Measurements from ENCODE around the gene COQ4. TPM values are rescaled to one million over a fixed set of nuclear protein-coding genes. Genes with fewer than 3 reads are reported as not detected.

The COQ4 gene
- total and polyA plus RNA-seq, 2 experiments from 2014 or later: 35.3 to 37.0 TPM

DNA sequence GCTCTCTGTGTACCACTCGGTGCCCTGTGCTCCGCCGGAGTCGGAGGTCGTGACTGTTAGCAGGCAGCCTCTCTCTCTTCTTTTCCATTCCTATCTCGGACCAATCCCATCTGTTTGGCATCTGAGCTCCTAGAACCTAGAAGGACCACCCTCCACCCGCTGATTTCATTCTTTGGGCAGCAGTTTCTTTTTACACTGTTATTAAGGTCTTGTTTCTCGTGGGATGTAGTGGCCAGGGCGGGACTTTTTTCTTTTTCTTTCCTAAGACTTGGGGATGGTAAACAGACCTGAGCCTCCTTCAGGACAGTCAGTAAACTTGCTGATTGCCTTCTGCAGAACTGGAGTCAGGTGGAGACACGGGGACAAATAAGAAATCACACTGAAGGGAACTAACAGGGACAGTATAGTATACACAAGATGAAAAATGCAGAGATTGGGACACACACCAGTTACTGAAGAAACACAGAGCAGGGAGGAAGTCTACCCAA, 49.0 kb downstream of the COQ4 start (continued):
- TF ChIP-seq, protein P1, sequence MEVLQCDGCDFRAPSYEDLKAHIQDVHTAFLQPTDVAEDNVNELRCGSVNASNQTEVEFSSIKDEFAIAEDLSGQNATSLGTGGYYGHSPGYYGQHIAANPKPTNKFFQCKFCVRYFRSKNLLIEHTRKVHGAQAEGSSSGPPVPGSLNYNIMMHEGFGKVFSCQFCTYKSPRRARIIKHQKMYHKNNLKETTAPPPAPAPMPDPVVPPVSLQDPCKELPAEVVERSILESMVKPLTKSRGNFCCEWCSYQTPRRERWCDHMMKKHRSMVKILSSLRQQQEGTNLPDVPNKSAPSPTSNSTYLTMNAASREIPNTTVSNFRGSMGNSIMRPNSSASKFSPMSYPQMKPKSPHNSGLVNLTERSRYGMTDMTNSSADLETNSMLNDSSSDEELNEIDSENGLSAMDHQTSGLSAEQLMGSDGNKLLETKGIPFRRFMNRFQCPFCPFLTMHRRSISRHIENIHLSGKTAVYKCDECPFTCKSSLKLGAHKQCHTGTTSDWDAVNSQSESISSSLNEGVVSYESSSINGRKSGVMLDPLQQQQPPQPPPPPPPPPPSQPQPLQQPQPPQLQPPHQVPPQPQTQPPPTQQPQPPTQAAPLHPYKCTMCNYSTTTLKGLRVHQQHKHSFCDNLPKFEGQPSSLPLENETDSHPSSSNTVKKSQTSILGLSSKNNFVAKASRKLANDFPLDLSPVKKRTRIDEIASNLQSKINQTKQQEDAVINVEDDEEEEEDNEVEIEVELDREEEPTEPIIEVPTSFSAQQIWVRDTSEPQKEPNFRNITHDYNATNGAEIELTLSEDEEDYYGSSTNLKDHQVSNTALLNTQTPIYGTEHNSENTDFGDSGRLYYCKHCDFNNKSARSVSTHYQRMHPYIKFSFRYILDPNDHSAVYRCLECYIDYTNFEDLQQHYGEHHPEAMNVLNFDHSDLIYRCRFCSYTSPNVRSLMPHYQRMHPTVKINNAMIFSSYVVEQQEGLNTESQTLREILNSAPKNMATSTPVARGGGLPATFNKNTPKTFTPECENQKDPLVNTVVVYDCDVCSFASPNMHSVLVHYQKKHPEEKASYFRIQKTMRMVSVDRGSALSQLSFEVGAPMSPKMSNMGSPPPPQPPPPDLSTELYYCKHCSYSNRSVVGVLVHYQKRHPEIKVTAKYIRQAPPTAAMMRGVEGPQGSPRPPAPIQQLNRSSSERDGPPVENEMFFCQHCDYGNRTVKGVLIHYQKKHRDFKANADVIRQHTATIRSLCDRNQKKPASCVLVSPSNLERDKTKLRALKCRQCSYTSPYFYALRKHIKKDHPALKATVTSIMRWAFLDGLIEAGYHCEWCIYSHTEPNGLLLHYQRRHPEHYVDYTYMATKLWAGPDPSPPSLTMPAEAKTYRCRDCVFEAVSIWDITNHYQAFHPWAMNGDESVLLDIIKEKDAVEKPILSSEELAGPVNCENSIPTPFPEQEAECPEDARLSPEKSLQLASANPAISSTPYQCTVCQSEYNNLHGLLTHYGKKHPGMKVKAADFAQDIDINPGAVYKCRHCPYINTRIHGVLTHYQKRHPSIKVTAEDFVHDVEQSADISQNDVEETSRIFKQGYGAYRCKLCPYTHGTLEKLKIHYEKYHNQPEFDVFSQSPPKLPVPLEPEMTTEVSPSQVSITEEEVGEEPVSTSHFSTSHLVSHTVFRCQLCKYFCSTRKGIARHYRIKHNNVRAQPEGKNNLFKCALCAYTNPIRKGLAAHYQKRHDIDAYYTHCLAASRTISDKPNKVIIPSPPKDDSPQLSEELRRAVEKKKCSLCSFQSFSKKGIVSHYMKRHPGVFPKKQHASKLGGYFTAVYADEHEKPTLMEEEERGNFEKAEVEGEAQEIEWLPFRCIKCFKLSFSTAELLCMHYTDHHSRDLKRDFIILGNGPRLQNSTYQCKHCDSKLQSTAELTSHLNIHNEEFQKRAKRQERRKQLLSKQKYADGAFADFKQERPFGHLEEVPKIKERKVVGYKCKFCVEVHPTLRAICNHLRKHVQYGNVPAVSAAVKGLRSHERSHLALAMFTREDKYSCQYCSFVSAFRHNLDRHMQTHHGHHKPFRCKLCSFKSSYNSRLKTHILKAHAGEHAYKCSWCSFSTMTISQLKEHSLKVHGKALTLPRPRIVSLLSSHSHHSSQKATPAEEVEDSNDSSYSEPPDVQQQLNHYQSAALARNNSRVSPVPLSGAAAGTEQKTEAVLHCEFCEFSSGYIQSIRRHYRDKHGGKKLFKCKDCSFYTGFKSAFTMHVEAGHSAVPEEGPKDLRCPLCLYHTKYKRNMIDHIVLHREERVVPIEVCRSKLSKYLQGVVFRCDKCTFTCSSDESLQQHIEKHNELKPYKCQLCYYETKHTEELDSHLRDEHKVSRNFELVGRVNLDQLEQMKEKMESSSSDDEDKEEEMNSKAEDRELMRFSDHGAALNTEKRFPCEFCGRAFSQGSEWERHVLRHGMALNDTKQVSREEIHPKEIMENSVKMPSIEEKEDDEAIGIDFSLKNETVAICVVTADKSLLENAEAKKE (CRISPR knock-in tag; IDR thresholded peaks at IDR 0.05): no peak
- TF ChIP-seq, protein P2, sequence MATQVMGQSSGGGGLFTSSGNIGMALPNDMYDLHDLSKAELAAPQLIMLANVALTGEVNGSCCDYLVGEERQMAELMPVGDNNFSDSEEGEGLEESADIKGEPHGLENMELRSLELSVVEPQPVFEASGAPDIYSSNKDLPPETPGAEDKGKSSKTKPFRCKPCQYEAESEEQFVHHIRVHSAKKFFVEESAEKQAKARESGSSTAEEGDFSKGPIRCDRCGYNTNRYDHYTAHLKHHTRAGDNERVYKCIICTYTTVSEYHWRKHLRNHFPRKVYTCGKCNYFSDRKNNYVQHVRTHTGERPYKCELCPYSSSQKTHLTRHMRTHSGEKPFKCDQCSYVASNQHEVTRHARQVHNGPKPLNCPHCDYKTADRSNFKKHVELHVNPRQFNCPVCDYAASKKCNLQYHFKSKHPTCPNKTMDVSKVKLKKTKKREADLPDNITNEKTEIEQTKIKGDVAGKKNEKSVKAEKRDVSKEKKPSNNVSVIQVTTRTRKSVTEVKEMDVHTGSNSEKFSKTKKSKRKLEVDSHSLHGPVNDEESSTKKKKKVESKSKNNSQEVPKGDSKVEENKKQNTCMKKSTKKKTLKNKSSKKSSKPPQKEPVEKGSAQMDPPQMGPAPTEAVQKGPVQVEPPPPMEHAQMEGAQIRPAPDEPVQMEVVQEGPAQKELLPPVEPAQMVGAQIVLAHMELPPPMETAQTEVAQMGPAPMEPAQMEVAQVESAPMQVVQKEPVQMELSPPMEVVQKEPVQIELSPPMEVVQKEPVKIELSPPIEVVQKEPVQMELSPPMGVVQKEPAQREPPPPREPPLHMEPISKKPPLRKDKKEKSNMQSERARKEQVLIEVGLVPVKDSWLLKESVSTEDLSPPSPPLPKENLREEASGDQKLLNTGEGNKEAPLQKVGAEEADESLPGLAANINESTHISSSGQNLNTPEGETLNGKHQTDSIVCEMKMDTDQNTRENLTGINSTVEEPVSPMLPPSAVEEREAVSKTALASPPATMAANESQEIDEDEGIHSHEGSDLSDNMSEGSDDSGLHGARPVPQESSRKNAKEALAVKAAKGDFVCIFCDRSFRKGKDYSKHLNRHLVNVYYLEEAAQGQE (IDR thresholded peaks at IDR 0.05; ENCODE audit: unreplicated experiment): no peak
- no peak for TF ChIP-seq JUNB (IDR thresholded peaks at IDR 0.05; ENCODE audit: unreplicated experiment)
- no peak for TF ChIP-seq ZNF331 (CRISPR knock-in tag; IDR thresholded peaks at IDR 0.05; ENCODE audit: low read depth)
- no peak for TF ChIP-seq STAT1 (IDR thresholded peaks at IDR 0.05; ENCODE audit: unreplicated experiment)
- no peak for TF ChIP-seq ETS1 (IDR thresholded peaks at IDR 0.05)
